Activated T-helper 9 cell treated with anti-CD3 and anti-CD28 coated beads, Interleukin-2, amount 50 U/mL, for 16 hours (primary cell): Measurements from ENCODE around the gene KIAA0319L.

ENCODE experiments used
- DNase-seq: peaks from one replicate; pipeline ENCODE4 v3.0.0-alpha.2; 2020; ENCODE audit warnings: low read depth

Gene KIAA0319L

GRCh38 chr1:35563166-35563565, 6.0 kb upstream of the KIAA0319L start:
- no peak for DNase-seq

- DNase-seq, result no peak
Observed at GRCh38 chr1:35561972-35562680, 4.9 kb upstream of the KIAA0319L start.

- DNase-seq, result no peak
Observed at GRCh38 chr1:35561297-35561971, 4.2 kb upstream of the KIAA0319L start.

- DNase-seq, result no peak
Observed at GRCh38 chr1:35560256-35561225, 3.3 kb upstream of the KIAA0319L start.

- DNase-seq, result no peak
Observed at GRCh38 chr1:35559317-35559944, 2.2 kb upstream of the KIAA0319L start.

- DNase-seq, result no peak
Observed at GRCh38 chr1:35558374-35559316, 1.4 kb upstream of the KIAA0319L start.

GRCh38 chr1:35557611-35558373, 589 bp upstream of the KIAA0319L start, which contains the start of gene NCDN:
TSS of gene NCDN (plus strand) at chr1:35557799. CDS start at chr1:35558191, 392 bp downstream.
- DNase-seq, result peak; percentile 94

GRCh38 chr1:35556484-35557117, 602 bp downstream of the KIAA0319L start:
- DNase-seq, result no peak

GRCh38 chr1:35555601-35556477, 1.4 kb downstream of the KIAA0319L start:
- DNase-seq, result no peak

- DNase-seq, result no peak
Observed at GRCh38 chr1:35555212-35555584, 2.0 kb downstream of the KIAA0319L start.

GRCh38 chr1:35554266-35555211, 2.7 kb downstream of the KIAA0319L start:
- no peak for DNase-seq

- DNase-seq, result no peak
Observed at GRCh38 chr1:35553851-35554250, 3.4 kb downstream of the KIAA0319L start.

- DNase-seq, result no peak
Observed at GRCh38 chr1:35546614-35547013, 10.6 kb downstream of the KIAA0319L start.

GRCh38 chr1:35544976-35545375, 12.2 kb downstream of the KIAA0319L start:
- DNase-seq, result no peak

- DNase-seq, result no peak
Observed at GRCh38 chr1:35539824-35540261, 17.4 kb downstream of the KIAA0319L start.

- DNase-seq, result no peak
Observed at GRCh38 chr1:35539073-35539823, 18.0 kb downstream of the KIAA0319L start.

- no peak for DNase-seq
Observed at GRCh38 chr1:35537806-35538205, 19.4 kb downstream of the KIAA0319L start.
